Smooth muscle cell of the coronary artery (primary cell): ENCODE results near the gene PI4KA. TPM values are rescaled to one million over a fixed set of nuclear protein-coding genes. Genes with fewer than 3 reads are reported as not detected.

Source experiments
- total RNA-seq: library from RNA; depleted of rRNA; stranded (reverse); fragments of >200 nt; gene quantifications from 2 replicates; pipeline ENCODE4 v1.2.3, GENCODE V29; 2014; ENCODE audit warnings: low replicate concordance

Gene PI4KA
- 21.5 and 37.3 TPM in 2 replicates for total RNA-seq

DNA sequence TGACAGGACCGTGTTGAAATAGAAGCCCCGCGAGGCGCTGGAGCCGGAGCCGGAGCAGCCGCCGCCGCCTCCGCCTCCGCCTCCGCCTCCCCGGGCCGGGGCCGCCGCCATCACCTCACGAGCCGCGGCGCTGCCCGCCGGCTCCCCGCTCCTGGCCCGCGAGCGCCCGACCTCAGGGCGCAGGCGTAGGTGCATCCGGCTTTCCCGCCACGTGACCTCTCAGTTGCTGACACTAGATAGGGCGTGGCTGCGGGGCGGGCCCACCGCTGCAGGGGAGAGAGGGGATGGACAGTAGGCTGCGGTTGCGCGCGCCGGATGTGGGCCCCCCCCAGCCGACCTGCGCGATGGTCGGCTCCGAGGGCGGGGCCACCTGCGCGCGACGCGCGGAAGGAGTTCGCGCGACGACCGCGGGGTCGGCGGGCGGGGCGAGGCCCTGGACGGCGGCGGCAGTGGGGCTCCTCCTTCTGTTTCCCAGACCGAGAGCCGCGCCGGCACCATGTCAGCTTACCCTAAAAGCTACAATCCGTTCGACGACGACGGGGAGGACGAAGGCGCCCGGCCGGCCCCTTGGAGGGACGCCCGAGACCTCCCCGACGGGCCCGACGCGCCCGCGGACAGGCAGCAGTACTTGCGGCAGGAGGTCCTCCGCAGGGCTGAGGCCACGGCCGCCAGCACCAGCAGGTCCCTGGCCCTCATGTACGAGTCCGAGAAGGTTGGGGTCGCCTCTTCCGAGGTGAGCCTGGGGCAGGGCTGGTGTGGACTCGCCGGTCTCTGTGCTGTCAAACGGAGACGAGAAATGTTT lies at the start of gene PI4KA, which contains the start of gene SNAP29:
TSS of gene PI4KA (minus strand) at position 197 of the 802 bp plus-strand sequence. CDS start at position 111, 86 bp downstream.
TSS of gene SNAP29 (plus strand) at position 393 of the 802 bp plus-strand sequence. CDS start at position 497, 104 bp downstream.

GRCh38 chr22:20773793-20774212 lies 84.8 kb downstream of the PI4KA start, which contains the start of gene SERPIND1:
Gene SERPIND1 (plus strand): TSS chr22:20774113. CDS start chr22:20779313, 5,200 bp downstream.

Other genes starting within 250 kb of the PI4KA start
- gene SERPIND1, start 84.7 kb downstream of the PI4KA start, total RNA-seq: under 0.01 TPM in 1 of 2 replicates, not detected in the other
- 4.2 and 5.9 TPM in 2 replicates for gene SNAP29, start 196 bp upstream of the PI4KA start, total RNA-seq
- gene CRKL, start 58.6 kb upstream of the PI4KA start, total RNA-seq: 24.8 and 26.8 TPM in 2 replicates
- gene AIFM3, start 108.4 kb upstream of the PI4KA start, total RNA-seq: 0.23 and 0.70 TPM in 2 replicates
- 40.4 and 89.9 TPM in 2 replicates for gene LZTR1, start 123.5 kb upstream of the PI4KA start, total RNA-seq
- 13.8 and 19.4 TPM in 2 replicates for gene THAP7, start 143.3 kb upstream of the PI4KA start, total RNA-seq
- gene P2RX6, start 156.4 kb upstream of the PI4KA start, total RNA-seq: 0.47 and 0.68 TPM in 2 replicates
- gene SLC7A4, start 173.8 kb upstream of the PI4KA start, total RNA-seq: 0.23 TPM in 1 of 2 replicates, not detected in the other
- not detected in 2 replicates for gene LRRC74B, start 187.1 kb upstream of the PI4KA start, total RNA-seq